RPMI8226 (cell line): ENCODE data around the gene PIGBOS1.
"Not testable (repeated sequence)": the region's sequence is repeated elsewhere in the genome, so short reads cannot be mapped to it uniquely, and the experiment has no call there.

Experiments
- DNase-seq: peaks from one replicate; pipeline ENCODE4 v3.0.0-alpha.2; 2015

The PIGBOS1 gene, protein sequence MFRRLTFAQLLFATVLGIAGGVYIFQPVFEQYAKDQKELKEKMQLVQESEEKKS

GRCh38 chr15:55318588-55319494 is at the start of gene PIGBOS1, which contains the start of gene PIGB:
PIGBOS1 (minus strand) TSS chr15:55319123; CDS start chr15:55317792, 1,331 bp downstream.
PIGB (plus strand) TSS chr15:55319222; CDS start chr15:55319251, 29 bp downstream.
- peak; percentile 95 for DNase-seq

DNA sequence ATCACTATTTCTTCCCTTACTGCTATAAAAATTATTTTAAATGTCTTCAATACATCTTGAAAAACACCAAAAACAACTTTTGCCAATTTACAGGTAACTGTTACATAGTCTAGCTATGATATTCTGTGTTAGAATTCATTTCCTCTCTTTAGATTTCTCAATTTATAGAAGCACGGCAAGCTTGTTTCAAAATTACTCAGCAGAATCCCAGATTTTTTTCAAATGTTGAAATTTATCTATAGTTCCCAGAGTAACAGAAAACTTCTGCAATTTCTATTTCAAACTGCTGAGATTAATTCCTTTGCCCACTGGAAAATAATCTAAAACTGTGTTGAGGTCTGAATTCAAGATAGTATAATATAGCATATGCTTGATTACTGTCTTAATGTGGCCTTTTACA is 48.1 kb upstream of the PIGBOS1 start:
- no peak for DNase-seq

- DNase-seq = no peak
These were observed 43.7 kb upstream of the PIGBOS1 start for GRCh38 chr15:55362641-55363040.

DNA sequence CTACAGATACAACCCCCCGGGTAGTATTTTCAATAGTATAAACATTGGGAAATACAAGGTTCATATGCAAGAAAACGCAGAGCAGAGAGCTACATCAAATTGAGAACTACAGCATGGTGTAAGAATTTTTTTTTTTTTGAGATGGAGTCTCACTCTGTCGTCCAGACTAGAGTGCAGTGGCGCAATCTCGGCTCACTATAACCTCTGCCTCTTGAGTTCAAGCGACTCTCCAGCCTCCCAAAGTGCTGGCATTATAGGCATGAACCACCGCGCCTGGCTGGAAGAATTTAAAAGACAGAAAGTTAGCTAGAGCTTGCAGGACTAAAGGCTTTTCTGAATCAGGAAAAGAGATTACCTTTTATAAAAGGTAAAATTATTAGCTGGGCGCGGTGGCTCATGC is 42.1 kb upstream of the PIGBOS1 start:
- DNase-seq = no peak

DNA sequence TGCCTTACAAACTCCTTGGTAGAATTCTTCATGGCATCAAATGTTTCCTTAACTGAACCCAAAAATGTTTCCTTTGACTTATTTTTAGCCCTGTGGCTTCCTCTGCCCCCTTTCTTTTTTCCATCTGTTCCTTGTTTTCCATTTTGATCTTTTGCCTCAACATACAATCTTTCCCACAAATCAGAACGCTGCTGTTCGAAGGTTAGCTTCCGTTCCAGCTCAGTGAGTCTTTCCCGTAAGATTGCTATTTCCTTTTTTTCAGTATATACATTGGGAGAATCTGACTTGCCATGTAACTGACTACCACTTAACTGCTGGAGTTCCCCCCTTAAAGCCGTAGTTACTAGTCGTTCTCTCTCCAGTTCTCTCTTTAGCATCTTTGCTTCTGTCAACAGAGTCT is 41.3 kb upstream of the PIGBOS1 start:
- DNase-seq = no peak

DNA sequence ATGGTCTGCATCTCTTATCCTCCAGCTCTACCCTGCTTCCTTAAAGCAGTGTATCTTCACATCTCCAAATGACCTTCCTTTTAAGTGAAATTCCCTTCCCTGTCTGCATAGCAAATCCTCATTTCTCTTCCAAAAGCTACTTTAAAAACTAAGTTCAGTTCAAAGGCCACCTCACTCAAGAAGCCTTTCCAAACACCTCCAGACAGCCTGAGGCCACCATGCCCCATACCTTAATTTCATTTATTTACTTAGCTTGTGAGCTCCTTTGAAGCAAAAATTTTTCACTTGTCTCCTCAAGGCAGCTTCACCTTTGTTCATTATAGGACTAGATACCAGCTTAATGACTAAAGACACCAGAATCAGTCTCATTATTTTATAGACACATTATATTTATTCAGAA is 39.5 kb upstream of the PIGBOS1 start:
- DNase-seq = no peak

DNA sequence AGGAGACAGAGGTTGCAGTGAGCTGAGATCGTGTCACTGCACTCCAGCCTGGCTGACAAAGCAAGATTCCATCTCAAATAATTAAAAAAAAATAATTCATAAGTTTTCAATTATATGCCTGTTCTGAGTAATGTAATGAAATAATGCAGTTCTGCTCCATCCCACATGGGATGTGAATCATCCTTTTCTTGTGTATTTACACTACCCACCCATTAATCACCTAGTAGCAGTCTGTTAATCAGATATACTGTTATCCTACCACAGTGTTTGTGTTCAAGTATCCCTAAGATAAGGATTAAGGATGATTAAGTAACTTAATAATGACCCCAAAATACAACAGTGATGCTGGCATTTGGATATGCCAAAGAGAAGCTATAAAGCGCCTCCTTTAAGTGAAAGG is 38.9 kb upstream of the PIGBOS1 start:
- DNase-seq = no peak

DNA sequence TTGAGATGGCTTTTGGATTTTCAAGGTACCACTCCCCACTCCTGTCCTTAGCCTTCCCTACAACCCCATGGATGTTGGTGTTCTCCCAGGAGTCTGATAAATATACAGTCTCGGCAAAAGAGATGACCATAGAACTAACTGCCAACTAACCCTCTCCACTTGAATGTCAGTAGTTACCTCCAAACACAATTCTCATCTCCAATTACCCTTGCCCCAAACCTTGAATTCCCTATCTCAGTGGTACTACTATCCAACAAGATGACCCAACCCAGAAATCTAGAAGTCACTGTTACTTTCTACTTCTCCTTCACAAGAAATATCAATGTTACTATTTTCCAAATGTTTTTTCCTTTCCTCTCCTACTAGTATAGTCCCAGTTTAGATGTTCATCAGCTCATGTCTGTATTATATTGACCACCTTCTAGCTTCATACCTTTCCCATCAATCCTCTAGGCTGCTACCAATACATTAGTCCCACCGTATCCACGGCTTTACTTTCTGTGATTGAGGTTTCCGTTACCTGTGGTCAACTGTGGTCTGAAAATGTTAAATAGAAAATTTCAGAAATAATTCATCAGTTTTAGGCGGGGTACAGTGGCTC is 38.2 kb upstream of the PIGBOS1 start:
- no peak for DNase-seq

GRCh38 chr15:55353025-55353424 is 34.1 kb upstream of the PIGBOS1 start:
- DNase-seq = no peak

GRCh38 chr15:55349282-55349681 is 30.4 kb upstream of the PIGBOS1 start:
- no peak for DNase-seq

- DNase-seq = no peak
These were observed 29.4 kb upstream of the PIGBOS1 start for GRCh38 chr15:55348281-55348778.

GRCh38 chr15:55344206-55344605 is 25.3 kb upstream of the PIGBOS1 start:
- no peak for DNase-seq

DNA sequence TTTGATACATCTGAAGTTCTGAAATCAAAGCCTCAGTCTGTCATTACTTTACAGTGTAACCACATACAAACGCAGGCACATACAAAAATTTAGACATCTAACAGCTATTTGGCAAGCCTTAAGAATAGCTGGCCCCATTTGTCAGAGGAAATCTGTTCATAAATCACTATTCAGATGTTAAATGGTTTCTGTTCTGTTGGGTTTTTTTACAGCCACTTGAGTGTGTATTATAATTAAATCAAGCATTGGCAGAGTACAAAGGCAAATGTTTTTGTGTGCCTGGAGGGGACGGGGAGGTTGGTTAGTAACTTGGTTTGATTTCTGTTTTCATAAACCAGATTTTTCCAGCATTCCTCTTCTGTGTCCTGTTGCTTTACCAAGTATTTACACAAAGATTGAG is 24.2 kb upstream of the PIGBOS1 start:
- no peak for DNase-seq

GRCh38 chr15:55337160-55337559 is 18.2 kb upstream of the PIGBOS1 start:
- DNase-seq = no peak

DNA sequence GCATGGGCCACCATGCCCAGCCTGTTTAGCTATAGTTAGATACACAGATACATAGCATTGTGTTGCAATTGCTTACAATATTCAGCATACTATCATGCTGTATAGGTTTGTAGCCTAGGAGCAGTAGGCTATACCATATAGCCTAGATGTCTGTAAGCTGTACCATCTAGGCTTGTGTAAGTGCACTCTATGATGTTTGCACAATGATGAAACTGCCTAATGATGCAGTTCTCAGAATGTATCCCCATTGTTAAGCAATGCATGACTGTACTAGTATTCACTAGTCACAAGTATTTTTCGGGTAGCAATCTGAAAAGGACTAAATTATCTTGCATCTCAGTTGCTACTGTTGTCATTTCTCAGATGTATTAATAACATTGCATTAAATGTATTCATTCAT is 16.1 kb upstream of the PIGBOS1 start:
- no peak for DNase-seq

DNA sequence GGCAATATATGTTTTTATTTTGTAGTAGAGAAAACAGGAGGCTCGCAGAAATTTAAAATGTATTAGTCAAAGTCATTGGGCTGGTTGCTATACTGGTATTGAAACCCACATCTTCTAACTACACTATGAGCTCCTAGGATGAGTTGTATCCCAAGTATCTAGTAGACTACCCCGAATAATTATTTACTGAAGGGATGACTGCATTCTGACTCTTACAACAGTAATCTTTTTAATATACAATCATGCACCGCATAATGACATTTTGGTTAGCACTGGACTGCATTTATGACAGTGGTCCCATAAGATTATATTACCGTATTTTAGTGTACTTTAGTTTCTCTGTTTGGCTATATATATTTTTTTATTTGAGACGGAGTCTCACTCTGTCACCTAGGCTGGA is 15.4 kb upstream of the PIGBOS1 start:
- DNase-seq = no peak

- DNase-seq = no peak
These were observed 8.5 kb upstream of the PIGBOS1 start for GRCh38 chr15:55327387-55327786.

DNA sequence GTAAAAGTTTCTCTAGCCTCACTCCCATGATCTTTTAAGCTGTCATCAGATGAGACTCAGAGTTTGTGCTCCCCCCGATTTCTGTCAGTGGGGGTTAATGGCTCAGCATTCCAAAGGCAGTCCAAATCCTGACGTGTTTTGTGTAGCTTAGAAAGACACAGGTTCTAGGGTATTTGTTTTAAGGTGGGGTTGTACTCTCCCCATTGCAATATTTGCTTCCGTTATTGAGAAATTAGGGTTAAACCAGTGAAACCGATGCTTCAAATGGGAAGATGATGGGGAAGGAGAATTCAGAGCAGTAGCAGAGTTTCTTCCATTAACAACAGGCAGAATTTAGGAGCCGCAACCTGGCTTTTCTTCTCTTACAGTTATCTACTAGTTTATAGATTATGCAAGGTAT is 3.5 kb upstream of the PIGBOS1 start:
- no peak for DNase-seq

GRCh38 chr15:55320963-55321362 is 2.0 kb upstream of the PIGBOS1 start:
- DNase-seq = no peak

DNA sequence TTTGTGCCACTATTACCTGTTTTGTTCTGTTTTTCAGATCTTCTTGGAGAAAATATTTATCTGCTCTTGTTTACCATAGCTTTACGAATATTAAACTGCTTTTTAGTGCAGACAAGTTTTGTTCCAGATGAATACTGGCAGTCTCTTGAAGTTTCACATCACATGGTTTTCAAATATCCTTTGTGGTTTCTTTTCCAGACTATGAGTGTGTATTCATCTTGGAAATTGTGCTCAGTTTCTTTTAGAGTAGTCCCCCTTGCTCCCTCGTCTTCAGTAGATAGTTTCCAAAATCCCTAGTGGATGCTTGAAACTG is 1.3 kb upstream of the PIGBOS1 start:
- DNase-seq = no peak

- peak; percentile 49 for DNase-seq
These were observed 764 bp upstream of the PIGBOS1 start for GRCh38 chr15:55319537-55320237.

GRCh38 chr15:55302801-55303200 is 16.1 kb downstream of the PIGBOS1 start:
- DNase-seq = not testable (repeated sequence)

- DNase-seq = no peak
These were observed 21.6 kb downstream of the PIGBOS1 start for GRCh38 chr15:55297315-55297714.
